Gastrocnemius medialis (tissue), 4 donors: ENCODE measurements around the gene AGAP1.

ENCODE experiments used
- POLR2A ChIP-seq, 2 donors: fragments of 450-650 bp; IDR thresholded peaks; one replicate each; pipeline ENCODE4 v1.6.1; 2017; ENCODE audit warnings: antibody characterized with exemption in 2 of 2, mild to moderate bottlenecking in 2 of 2, moderate library complexity in 2 of 2
- TF ChIP-seq, protein P1 (sequence below), 5 experiments: fragments of 450-650 bp in 3 of 5; fragments of 200-600 bp in 2 of 5; sonication (generic) in 2 of 5; IDR thresholded peaks in 4 of 5; conservative IDR thresholded peaks in 1 of 5; 1 replicate in 4 of 5; 2 replicates in 1 of 5; pipeline ENCODE4 v1.5.1; 2016 to 2019; ENCODE audit warnings: antibody characterized with exemption in 5 of 5, mild to moderate bottlenecking in 3 of 5, moderate library complexity in 3 of 5

DNA sequence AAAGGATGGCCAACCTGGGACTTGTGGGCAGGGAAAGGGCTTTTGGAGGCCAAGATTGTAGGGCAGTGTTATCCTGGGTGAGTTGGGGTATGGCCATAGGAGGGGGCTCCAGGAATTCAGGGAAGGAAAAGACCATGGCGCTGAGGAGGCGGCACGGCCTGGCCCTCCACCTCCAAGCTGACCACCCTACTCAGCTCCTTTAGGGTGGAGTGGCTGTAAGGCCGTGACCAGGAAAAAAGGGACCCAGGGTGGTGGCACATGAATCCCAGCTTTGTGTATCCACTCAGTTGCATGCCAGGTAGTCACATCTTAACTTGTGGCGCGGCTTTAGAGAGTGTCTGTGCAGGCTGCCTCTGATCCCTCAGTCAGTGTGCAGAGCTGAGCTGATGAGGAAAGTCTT lies 168.1 kb downstream of the AGAP1 start:
- TF ChIP-seq, protein P1, sequence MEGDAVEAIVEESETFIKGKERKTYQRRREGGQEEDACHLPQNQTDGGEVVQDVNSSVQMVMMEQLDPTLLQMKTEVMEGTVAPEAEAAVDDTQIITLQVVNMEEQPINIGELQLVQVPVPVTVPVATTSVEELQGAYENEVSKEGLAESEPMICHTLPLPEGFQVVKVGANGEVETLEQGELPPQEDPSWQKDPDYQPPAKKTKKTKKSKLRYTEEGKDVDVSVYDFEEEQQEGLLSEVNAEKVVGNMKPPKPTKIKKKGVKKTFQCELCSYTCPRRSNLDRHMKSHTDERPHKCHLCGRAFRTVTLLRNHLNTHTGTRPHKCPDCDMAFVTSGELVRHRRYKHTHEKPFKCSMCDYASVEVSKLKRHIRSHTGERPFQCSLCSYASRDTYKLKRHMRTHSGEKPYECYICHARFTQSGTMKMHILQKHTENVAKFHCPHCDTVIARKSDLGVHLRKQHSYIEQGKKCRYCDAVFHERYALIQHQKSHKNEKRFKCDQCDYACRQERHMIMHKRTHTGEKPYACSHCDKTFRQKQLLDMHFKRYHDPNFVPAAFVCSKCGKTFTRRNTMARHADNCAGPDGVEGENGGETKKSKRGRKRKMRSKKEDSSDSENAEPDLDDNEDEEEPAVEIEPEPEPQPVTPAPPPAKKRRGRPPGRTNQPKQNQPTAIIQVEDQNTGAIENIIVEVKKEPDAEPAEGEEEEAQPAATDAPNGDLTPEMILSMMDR (IDR thresholded peaks at IDR 0.05 in 4 of 5, conservative IDR thresholded peaks at IDR 0.05 in 1 of 5), result no peak
- no peak for TF ChIP-seq POLR2A (IDR thresholded peaks at IDR 0.05)
